Stimulated activated CD8-positive, alpha-beta memory T cell treated with anti-CD3 and anti-CD28 coated beads, Interleukin-4, amount 100 ng/mL, for 1 hour (primary cell): ENCODE data around the gene CCL8.

Experiments used
- DNase-seq, 2 donors: peaks; one replicate each; pipeline ENCODE4 v3.0.0-alpha.2; 2020; ENCODE audit warnings: low read depth in 2 of 2, low spot score in 1 of 2

CCL8 gene

DNA sequence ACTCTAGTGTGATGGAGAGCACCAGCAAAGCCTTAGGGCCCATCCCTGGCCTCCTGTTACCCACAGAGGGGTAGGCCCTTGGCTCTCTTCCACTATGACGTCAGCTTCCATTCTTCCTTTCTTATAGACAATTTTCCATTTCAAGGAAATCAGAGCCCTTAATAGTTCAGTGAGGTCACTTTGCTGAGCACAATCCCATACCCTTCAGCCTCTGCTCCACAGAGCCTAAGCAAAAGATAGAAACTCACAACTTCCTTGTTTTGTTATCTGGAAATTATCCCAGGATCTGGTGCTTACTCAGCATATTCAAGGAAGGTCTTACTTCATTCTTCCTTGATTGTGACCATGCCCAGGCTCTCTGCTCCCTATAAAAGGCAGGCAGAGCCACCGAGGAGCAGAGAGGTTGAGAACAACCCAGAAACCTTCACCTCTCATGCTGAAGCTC, at the start of gene CCL8:
TSS of gene CCL8 (plus strand) at position 397 of the 445 bp plus-strand sequence. CDS start 67 bp downstream, outside the sequence.
- DNase-seq = no peak

DNA sequence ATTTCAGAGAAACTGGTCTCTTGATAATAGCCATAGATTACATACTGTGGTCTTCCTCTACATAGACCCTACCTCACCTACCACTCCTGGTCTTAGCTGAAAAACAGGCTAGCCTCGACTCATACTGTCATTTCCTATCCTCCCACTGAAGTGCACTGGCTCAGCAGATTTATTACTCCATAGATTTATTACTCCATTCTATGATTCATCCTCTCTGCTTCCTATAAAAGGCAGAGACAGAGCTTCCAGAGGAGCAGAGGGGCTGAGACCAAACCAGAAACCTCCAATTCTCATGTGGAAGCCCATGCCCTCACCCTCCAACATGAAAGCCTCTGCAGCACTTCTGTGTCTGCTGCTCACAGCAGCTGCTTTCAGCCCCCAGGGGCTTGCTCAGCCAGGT, 49.3 kb upstream of the CCL8 start, which contains the start of gene CCL7:
TSS of gene CCL7 (plus strand) at position 253 of the 400 bp plus-strand sequence. CDS start at position 323, 70 bp downstream.
- DNase-seq = no peak

DNA sequence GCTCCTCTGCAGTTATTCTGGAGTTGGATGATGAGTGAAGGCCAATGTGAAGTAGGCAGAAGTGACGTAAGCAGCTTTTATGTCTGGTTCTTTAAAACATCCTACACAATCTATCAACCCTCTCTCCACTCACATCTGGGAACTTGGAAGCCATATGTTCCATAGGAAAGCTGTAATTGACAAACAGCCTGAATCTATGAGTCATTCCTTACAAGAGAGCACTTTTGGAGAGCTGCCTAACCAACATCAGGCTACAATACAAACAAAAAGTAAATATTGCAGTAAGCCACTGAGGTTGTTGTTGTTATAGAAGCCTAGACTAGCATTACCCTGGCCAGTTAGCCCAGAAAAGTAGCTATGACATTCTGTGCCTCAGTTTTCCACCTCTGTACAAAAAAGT, 43.4 kb upstream of the CCL8 start:
- DNase-seq = no peak

DNA sequence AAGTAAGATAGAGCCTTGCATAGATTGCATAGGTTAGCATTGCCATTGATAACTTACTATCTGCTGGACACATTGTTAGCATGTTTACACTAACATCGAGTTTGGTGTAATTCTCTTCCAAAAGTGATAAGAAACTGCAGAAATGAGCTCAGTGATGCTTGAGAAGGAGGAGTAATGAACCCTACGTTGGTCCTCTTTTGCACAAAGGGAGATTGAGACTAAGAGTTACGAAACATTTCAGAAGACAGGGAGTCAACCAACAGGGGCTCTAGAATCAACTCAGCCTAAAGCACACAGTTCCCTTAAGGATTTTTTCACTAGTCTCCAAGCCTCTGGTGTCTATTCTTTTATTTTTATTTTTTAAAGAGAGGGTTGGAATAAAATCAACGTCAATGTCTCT, 42.4 kb upstream of the CCL8 start:
- DNase-seq = no peak

DNA sequence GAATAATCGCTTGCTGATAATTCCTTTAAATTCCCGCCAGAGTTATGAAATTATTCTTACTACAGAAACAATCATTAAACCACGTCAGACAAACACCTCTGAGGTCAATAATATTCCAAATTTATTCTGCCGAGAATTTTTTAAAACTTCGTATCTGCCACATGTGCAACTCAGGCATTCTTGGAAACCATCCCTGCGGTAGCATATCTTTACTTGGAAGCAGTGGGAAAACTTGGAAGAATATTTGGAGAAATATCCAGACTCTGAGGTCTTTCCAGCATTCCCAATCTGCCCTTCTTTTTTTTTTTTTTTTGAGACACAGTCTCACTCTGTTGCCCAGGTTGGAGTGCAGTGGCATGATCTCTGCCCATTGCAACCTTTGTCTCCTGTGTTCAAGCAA, 35.7 kb upstream of the CCL8 start:
- no peak for DNase-seq

DNA sequence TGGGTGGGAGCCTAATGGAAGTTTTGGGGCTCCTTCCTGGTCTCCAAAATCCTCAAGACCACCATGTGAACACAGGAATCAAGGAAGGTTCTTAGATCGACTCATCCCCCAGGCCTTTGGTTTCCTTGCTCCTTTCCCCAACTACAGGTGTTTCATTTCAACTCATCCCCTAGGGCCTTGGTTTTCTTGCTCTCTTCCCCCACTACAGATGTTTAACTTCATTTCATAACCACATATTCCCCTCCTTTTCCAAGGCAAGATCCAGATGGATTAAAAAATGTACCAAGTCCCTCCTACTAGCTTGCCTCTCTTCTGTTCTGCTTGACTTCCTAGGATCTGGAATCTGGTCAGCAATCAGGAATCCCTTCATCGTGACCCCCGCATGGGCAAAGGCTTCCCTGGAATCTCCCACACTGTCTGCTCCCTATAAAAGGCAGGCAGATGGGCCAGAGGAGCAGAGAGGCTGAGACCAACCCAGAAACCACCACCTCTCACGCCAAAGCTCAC, 33.9 kb upstream of the CCL8 start, which contains the start of gene CCL11:
TSS of gene CCL11 (plus strand) at position 457 of the 507 bp plus-strand sequence. CDS start 67 bp downstream, outside the sequence.
- DNase-seq = no peak

DNA sequence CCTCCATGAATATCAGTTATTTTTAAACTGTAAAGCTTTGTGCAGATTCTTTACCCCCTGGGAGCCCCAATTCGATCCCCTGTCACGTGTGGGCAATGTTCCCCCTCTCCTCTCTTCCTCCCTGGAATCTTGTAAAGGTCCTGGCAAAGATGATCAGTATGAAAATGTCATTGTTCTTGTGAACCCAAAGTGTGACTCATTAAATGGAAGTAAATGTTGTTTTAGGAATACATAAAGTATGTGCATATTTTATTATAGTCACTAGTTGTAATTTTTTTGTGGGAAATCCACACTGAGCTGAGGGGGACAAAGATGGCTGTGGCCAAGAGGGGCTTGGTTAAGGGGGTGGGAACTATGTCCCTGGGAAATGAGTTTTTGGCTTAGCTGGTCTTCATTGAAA, 31.4 kb upstream of the CCL8 start:
- no peak for DNase-seq

DNA sequence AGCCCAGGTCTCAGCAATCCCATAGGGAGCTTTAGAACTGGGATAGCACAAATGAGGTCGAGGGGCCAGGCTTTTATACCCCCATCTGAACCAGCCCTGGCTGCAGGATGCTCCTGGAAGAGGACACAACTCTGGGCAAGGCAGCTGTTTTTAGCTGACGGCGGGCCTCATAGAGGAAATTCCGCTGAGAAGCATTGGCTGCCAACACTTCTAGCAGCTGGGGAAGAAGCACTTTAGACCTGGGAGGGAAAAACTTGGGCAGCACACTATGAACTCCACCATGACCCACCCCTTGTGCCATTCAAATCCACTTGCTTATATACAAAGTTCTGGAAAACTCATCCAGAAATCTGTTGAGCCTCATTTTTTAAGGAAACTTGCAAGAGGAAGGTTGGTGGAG, 28.6 kb upstream of the CCL8 start:
- no peak for DNase-seq

DNA sequence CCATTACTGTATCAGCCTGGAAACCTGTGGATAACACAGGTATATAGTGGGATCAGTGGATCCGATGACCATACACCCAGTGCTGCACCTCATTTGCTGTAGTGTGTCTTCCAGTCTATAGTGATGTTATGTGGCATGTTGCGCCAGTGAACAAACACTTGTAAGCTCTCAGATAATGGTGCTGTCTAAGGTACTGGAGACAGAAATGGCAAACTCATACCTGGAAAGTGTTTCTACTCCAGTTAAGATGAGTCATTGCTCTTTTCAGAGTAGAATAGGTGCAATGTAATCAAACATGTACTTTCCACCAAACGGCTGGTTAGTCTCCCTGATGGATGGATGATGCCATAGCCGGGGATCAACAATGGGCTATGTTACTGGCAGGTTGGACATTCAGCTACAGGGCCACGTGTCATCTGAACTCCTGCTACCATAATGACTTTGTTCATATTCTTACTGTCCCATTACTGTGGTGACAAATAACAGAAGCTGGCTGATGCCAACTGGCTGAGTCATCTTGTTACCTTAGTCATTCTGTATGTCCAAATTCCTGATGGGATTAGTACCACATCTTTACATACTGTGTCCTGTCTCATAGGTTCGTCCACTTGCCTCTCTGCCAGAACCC, 27.4 kb upstream of the CCL8 start:
- DNase-seq = no peak

DNA sequence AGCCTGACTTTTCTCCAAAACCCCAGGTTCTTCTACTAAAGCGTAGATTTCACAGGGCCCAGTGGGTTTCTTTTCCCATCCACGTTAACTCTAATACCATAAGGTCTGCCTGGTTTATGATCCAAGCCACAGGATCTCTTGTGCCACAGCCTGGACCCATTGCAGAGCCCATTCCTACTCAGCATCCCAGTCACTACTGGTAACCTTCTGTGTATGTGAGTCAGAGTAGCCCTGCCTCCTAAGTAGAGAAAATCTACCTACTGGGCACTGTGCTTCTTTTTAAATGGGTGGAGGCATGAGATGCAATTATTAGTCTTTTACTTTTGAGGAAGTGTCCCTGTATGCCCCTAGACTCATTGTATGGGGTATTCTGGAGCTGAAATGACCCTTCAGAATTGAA, 20.2 kb upstream of the CCL8 start:
- DNase-seq = no peak

DNA sequence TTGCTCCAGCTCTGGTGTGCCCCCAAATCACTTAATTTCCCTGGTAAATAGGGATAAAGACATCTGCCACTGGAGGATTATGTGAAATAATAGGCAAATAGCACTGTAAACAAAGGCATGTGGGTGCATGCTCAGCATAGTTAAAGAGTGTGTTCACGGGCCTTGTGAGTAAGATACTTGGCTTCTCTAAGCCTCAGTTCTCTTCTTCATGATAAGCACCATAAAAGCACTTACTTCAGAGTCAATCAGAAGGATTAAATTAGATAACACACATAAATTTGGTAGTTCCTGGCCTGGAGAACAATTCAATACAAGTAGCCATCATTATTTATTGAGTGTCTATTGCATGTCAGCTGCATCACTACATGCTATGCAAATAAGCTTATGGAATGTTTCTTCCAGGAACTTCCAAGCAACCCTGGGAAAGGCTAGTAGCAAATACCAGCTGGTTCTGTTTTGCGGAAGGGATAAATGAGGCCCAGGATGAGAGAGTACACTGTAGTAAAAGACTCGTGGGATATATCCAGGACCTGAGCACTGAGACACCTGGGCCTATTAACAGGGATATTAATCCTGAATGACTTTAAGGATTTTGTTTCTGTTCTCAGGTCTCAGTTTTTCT, 19.2 kb upstream of the CCL8 start:
- no peak for DNase-seq

DNA sequence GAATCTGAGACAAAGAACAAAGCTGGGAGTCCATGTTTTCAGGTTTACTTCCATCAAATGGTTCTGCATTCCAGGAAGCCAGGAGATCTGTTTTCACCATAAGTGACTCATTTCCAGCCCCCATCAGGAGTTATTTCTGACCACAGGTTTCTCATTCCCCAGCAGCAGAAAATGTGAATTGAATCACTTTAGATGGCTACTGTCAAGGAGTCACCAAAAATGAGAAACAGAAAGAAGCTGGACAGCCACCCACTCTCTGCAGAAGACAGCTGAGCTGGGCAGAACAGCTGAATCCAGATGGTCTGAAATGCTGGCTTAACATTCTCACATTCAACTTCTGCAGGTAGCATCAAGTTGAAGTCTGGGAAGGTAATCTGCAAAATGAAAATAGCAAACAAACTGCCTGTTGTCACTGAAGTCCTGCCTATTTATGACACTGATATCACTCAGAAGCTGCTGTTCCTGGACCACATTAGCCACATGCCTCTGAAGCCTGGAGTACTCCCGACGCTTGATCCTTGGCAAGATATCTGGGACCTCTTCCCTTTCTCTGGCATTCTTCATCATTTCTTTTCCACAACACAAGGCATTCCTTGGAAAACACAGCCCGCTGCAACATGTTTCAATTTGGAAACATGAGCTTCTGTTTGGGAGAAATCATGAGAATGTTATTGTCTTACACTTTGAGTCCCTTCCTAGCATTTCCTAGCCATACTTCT, 18.4 kb upstream of the CCL8 start:
- DNase-seq = no peak

DNA sequence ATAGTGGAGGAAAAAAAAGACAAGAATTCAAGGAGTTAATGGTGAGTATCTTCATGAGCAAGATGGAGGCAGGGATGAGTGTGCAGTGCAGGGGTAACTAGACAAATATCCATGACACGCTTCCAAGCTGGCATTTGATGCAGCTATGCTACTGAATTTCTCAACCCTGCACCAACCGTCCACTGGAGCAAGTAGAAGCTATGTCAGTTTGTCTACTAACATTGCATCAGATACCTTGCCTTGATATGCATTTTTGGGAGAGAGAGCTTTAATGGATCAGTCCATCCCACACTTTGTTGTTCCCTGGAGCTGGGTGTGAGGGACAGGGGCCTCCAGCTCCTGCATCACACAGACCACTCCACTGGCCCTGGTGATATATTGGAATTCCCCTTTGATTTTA, 17.2 kb upstream of the CCL8 start:
- no peak for DNase-seq

DNA sequence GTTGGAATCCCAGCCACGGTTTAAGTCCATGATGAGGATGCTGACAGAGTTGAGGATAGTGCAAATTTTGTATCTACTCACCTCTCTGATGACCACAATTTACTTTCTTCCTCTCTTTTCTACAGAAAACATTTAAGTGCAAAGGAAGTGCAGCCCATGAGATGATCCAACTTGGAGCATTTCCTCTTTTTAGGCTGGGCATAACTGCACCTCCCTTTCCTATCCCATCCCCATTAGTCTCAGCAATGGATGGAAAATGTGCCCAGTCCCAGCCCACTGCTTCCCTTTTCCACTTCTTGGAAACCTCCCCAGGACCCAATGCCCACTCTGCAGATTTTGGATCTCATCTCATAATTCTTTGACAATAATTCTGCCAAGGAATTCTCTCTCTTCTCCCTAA, 16.6 kb upstream of the CCL8 start:
- no peak for DNase-seq

DNA sequence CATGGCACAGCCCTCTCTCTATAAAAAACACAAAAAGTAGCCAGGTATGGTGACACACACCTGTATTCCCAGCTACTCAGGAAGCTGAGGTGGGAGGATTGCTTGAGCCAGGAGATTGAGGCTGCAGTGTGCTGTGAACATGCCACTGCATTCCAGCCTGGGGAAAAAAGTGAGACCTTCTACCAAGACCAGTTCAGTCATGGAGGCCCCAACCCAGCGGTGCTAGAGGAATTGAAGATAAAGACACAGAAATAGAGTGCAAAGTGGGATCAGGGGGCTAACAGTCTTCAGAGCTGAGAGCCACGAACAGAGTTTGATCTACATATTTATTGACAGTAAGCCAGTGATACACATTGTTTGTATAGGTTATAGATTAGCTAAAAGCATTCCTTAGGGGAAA, 15.6 kb upstream of the CCL8 start:
- DNase-seq = no peak

DNA sequence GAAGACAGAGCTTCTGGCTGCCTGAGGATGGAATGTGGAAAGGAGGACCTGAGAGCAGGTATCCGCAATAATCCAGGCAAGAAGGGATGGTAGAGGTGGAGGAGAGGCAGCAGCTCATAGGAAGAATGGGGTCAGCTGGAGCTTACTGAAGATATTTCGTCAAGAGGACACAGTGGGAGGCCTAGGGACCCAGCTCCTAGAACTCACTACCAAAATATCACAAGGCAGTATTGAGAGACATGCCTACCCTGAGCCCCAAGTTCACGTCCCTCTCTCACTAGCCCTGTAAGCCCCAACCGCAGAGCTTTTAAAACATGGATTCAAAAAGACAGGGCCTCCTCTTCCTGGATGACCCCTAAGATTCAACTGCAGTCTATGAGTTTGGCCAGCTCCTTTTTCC, 14.2 kb upstream of the CCL8 start:
- DNase-seq = no peak

DNA sequence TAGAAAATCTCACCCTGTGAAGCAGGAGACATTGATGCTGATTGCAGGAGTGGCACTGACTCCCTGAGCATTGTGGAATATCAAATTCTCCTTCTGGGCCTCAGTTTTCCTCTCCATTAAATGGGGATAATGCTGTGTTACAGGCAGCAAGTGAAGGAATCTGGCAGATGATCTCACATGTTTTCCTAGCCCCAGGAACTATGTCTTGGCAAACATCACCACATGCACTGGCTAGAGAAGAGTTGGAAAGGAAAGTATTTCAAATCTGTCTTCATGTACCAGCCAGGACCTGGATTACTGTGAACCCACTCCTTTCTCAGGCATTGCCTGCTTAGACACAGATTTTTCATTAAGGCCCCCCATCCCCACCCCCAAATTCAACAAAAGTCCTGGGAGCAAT, 13.6 kb upstream of the CCL8 start:
- DNase-seq = no peak

DNA sequence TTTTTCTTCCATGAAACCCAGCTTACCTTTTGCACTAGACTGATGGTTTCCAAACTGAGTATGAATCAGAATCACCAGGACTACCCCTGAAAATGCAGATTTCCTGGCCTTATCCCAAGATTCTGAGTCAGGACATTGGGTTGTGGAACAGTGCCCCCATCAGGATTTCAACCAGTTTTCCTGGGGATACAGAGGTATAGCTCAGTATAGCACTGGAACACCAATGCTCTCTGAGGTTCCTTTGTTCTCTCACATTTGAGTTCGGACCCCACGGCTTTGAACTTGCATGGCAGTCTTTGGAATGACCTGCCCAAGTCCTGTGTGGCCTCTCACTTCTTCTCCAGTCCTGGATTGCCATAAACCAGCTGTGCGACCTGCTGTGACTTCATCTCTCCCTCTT, 12.8 kb upstream of the CCL8 start:
- no peak for DNase-seq

DNA sequence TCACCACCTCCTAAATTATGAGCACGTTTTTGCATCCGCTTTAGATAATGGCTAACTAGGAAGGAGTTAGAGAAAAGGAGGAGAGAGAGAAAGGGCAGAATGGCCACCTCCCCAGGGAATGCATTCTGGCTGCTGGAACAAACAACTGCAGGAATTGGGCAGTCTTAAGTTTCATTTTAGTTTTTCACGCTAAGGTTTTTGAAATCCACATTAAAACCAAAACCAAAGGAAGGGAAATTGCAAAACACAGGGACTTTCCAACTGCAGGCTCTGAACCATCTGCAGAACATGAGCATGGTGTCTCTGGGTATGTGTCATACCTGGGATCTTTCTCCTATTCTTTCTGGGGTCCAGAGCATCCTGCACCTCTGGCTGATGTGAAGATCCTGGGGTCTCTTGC, 12.1 kb upstream of the CCL8 start:
- DNase-seq = no peak

DNA sequence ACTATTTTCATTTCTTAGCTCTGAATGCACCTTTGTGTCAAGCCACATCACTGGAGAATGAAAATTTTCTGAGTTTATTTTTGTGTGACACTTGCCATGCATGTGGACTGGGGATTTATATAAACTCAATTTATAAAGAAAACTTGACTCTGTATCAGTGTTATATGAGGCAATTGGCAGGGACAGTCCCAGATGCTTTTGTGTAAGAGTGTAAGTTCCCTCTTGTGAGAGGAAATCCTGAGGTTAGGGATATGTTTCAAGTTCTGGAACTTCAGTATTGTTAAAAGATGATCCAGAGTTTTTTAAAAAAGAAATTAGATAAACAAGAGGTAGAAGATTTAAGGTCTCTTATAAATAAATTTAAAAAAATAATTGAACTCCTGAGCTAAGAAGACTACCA, 10.9 kb upstream of the CCL8 start:
- DNase-seq = no peak

DNA sequence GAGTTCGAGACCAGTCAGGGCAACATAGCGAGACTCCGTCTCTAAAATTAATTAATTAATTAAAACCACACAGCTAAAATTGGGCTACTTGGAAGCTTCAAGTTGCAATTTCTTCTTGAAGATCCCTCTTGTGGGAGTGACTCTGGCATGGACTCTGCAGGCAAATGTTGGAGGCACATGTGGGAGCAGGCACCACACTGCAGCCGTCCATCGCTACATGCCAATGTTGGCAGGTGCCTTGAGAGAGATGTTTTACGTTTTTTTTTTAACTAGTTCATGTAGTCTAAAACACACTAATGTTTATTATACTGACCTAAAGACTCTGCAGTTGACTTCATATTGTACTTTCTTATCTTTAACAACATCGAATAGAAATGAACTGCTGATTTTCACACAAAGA, 7.9 kb upstream of the CCL8 start:
- no peak for DNase-seq

DNA sequence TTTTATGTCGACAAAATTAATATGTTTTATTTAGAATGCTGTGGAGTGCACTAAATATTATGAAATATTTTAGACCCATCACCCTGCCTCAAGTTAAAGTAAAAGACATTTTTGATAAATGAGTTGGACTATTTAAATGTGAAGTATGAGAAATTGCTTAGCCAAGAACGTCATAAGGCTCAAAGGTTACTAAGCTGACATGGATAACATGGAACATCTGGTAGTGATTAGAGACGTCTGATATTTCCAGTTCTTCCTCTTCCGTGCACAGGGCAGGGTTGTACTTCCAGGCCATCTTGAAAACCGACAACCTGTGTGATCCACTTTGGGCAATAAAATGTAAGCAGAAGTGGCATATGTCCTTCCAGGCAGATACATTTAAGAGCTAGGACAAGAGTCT, 7.2 kb upstream of the CCL8 start:
- no peak for DNase-seq
